Stimulated activated naive CD8-positive, alpha-beta T cell treated with anti-CD3 and anti-CD28 coated beads, Interleukin-15, Interleukin-2, amounts not matched to agents 100 U/mL and 50 U/mL, for 24 hours (primary cell): ENCODE results near the gene ABCF3.
"Not testable (repeated sequence)": the region's sequence is repeated elsewhere in the genome, so short reads cannot be mapped to it uniquely, and the experiment has no call there.

Experiments
- ATAC-seq: fragments of 150-1000 bp; cut with Tn5 transposase; one replicate; pipeline ENCODE4 v1.10.0; 2021
- DNase-seq: peaks from one replicate; pipeline ENCODE4 v3.0.0; 2021

Gene ABCF3

GRCh38 chr3:184186184-184186901 is at the start of gene ABCF3:
Gene ABCF3 (plus strand): TSS chr3:184186199. CDS start chr3:184186208, 9 bp downstream.
- peak; percentile 10 for ATAC-seq
- no peak for DNase-seq

- DNase-seq (no peak), ATAC-seq (no peak)
These were observed 45.6 kb upstream of the ABCF3 start for GRCh38 chr3:184140436-184140835.

GRCh38 chr3:184142199-184142598 is 43.8 kb upstream of the ABCF3 start:
- ATAC-seq (no peak), DNase-seq (no peak)

- ATAC-seq (no peak), DNase-seq (no peak)
These were observed 42.7 kb upstream of the ABCF3 start for GRCh38 chr3:184143327-184143726.

GRCh38 chr3:184144505-184144904 is 41.5 kb upstream of the ABCF3 start:
- DNase-seq, result no peak
- no peak for ATAC-seq

- DNase-seq (peak; percentile 29), ATAC-seq (peak; percentile 71)
These were observed 40.9 kb upstream of the ABCF3 start for GRCh38 chr3:184145111-184145524.

- no peak for ATAC-seq
- no peak for DNase-seq
These were observed 40.2 kb upstream of the ABCF3 start for GRCh38 chr3:184145751-184146270.

- ATAC-seq, result no peak
- no peak for DNase-seq
These were observed 37.9 kb upstream of the ABCF3 start for GRCh38 chr3:184148076-184148475.

GRCh38 chr3:184149123-184149522 is 36.9 kb upstream of the ABCF3 start:
- ATAC-seq (no peak), DNase-seq (no peak)

GRCh38 chr3:184149770-184150169 is 36.2 kb upstream of the ABCF3 start:
- not testable (repeated sequence) for DNase-seq

GRCh38 chr3:184154885-184155643 is 30.9 kb upstream of the ABCF3 start, which contains the start of gene DVL3:
Gene DVL3 (plus strand): TSS chr3:184155377. CDS start chr3:184155636, 259 bp downstream.
- DNase-seq (peak; percentile 61), ATAC-seq (peak; percentile 66)

More at GRCh38 chr3:184149770-184150169, 36.2 kb upstream of the ABCF3 start:
- not testable (repeated sequence) for ATAC-seq

- ATAC-seq, result peak; percentile 62
- DNase-seq, result peak; percentile 64
These were observed 30.1 kb upstream of the ABCF3 start for GRCh38 chr3:184155644-184156521.

GRCh38 chr3:184156522-184156955 is 29.5 kb upstream of the ABCF3 start:
- ATAC-seq (no peak), DNase-seq (no peak)

GRCh38 chr3:184157206-184157605 is 28.8 kb upstream of the ABCF3 start:
- DNase-seq (no peak), ATAC-seq (no peak)

- DNase-seq (no peak), ATAC-seq (no peak)
These were observed 27.6 kb upstream of the ABCF3 start for GRCh38 chr3:184158404-184158803.

- no peak for ATAC-seq
- no peak for DNase-seq
These were observed 25.5 kb upstream of the ABCF3 start for GRCh38 chr3:184160456-184160855.

- not testable (repeated sequence) for ATAC-seq, DNase-seq
These were observed 23.4 kb upstream of the ABCF3 start for GRCh38 chr3:184162571-184163070.

- DNase-seq (no peak), ATAC-seq (no peak)
These were observed 21.2 kb upstream of the ABCF3 start for GRCh38 chr3:184164648-184165330.

GRCh38 chr3:184165543-184165942 is 20.5 kb upstream of the ABCF3 start:
- DNase-seq (no peak), ATAC-seq (no peak)

- ATAC-seq (no peak), DNase-seq (no peak)
These were observed 19.3 kb upstream of the ABCF3 start for GRCh38 chr3:184166671-184167070.

- no peak for ATAC-seq
These were observed 18.2 kb upstream of the ABCF3 start for GRCh38 chr3:184167786-184168185.

More at GRCh38 chr3:184167786-184168185, 18.2 kb upstream of the ABCF3 start:
- DNase-seq, result no peak
